GM08714 (cell line): Measurements from ENCODE around the gene SMG6.

Experiments
- H3K4me3 ChIP-seq: fragments of 200-500 bp; sonication (Bioruptor generic); 2 replicates; pipeline ENCODE4 v1.5.1; 2014; ENCODE audit warnings: mild to moderate bottlenecking, low read length, inconsistent platforms
- ZNF274 ChIP-seq: IDR thresholded peaks from 2 replicates; pipeline ENCODE4 v1.6.1; 2012; ENCODE audit warnings: mild to moderate bottlenecking, low read depth, low read length

SMG6 gene

GRCh38 chr17:2240541-2240940 is 63.0 kb downstream of the SMG6 start:
- no peak for TF ChIP-seq ZNF274
- H3K4me3 ChIP-seq = peak overlapping the region; percentile 59; the same call in 1 of the 2 replicates

- TF ChIP-seq ZNF274 = no peak
- H3K4me3 ChIP-seq = peak overlapping the region; percentile 59; the same call in 1 of the 2 replicates
These were observed 63.6 kb downstream of the SMG6 start for GRCh38 chr17:2239882-2240430.

DNA sequence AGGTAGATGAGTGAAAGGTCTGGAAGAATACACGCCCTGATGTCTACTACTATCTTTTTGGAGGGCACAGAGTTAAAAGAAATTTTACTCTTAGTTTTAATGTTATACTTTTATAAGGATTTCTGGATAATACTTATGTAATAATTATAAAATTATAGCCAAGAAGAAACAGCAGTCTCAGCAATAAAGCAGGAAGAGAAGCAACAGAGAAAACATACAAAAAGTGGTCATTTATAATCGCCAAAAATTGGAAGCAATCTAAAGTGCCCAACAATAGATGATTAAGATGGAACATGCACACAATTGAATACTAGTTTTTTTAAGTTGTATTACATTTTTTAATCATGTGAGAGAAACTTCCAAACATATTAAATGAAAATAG is 64.4 kb downstream of the SMG6 start:
- H3K4me3 ChIP-seq = no peak overlapping the region
- TF ChIP-seq ZNF274 = no peak

DNA sequence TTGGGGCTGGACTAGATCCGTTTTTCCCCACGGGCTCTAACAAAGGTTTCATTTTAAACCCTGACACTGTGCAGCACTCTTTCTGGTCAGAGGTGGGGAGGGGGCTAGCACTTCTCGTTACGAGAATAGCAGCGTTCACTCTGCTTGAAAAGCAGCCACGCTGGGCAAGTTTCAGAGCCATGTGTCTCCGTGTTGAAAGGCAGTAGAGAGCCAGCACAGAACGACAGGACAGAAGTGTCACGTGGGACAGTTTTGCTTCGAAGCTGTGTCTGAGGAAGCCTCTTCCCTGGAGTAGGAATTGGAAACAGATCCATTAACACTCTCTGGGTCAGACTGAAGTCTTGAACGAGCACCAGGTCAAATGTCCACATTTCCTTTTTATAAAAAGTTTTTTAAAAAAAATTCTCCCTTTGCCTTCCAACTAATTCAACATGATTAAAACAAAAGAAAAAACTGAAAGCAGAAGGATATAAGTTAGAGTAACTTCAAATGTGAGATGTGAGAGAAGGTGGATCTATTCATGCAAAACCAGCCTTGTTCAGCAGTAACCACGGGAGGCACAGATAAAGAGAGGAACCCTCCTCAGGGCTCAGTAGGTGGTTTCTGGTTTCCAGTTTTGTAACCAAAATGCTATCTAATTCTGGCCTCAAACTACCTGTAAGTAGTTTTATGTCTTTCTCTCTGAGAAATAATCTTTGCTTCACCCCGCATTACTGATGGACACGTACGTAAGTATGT is 65.0 kb downstream of the SMG6 start:
- no peak for TF ChIP-seq ZNF274
- H3K4me3 ChIP-seq = peak overlapping the region; percentile 10; the same call in 1 of the 2 replicates

GRCh38 chr17:2237950-2238349 is 65.6 kb downstream of the SMG6 start:
- peak overlapping the region; percentile 10; the same call in 1 of the 2 replicates for H3K4me3 ChIP-seq
- no peak for TF ChIP-seq ZNF274

DNA sequence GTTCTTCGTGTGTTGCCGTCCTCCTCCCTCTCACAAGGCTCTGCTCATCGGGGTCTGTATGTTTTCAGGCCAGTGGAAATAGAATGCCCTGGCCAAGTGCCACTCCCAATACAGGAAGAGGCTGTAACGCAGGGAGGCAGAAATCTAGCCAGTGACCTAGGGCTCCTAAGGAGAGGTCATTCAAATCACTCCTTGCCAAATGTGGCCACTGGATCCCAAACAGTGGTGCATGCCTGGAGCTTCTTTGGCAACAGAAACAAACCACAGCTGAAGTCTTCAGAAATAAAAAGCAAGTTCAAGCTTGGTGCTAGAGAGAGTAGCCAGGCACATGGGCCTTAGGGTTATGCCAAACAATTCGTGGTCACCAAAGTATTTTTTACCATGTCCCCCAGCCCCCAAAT is 66.1 kb downstream of the SMG6 start:
- no peak overlapping the region for H3K4me3 ChIP-seq
- no peak for TF ChIP-seq ZNF274

DNA sequence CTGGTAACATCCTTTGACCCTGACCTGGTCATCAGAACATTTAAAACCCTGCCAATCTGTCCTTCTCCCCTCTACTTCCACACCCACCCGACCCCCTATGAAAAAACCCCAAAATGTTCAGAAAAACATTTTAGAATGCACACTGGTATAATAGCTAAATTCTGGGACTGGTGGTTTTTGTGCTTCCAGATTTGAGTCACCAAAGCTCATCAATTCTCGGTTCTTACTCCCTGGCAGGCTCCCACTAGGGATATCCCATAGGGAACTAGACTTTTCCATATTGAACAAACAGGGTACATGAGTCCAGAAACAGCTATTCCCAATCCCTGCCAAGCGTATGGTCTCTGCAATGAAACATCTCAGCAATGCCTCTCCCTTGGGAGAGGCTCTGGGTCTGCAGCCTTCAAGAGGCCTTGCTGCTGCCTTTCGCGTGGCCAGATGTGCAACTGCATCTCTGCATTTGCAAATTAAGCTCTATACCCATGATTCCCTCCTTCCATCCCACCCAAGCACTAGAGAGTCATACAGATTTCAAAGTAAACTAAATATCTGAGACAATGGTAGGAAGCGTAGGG is 67.7 kb downstream of the SMG6 start:
- TF ChIP-seq ZNF274 = no peak
- no peak overlapping the region for H3K4me3 ChIP-seq

DNA sequence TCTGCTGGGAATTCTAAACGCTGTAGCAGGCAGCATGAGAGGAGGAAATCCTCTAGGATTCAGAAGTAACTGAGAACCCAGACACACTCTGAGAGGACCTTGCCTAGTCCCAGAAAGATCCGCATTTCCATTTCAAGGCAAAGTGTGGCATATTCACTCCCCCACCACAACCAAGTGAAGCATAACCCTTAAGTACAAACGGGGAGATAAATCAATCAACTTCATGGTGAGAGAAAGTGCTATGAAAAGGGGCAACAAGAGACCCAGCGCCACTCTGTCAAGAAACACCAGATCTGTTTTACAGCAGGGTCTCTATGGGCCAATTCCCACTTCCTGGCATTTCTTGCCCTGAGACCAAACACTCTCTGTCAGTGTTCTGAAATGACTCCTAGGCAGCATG is 68.3 kb downstream of the SMG6 start:
- no peak overlapping the region for H3K4me3 ChIP-seq
- no peak for TF ChIP-seq ZNF274

DNA sequence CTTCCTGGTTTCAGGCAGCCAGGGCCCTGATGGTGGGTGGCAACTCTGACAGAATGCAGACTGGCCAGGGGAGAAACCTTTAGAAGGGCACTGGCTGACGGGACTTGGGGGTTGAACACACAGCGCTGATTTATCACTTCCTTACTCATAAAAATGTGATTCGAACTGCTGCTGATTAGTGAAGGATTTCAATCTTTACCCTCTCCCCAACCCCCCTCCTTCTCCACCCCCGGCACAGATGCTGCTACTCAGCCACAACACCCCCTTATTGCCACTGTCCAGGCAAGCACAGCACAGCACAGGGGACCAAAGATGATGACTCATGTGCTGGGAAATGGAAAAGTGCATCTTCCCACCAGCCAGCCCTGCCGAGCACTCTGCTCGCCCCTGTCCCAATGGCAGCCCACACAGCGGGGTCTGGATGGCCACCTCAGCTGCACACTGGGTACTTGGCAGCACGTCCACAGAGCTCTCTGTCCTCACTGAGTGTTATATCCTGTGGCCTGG is 70.1 kb downstream of the SMG6 start:
- no peak for TF ChIP-seq ZNF274
- no peak overlapping the region for H3K4me3 ChIP-seq

DNA sequence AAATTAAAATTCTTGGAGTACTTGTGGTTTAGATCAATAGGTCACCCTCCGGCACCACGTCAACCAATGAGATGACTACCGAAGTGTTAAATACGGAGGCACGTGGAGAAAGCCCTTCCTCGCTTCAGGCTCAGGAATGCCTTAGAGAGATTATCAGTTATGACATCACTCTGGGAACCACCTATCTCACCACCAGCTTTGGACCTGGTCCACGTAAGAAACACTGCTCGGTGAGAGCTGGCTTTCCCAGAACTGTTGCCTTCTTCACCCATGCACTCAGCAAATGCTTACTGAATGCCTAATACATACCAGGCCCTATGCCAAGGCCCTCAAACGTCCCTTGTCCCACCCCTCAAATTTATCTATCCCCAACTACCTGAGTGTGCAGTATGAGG is 71.3 kb downstream of the SMG6 start:
- H3K4me3 ChIP-seq = no peak overlapping the region

DNA sequence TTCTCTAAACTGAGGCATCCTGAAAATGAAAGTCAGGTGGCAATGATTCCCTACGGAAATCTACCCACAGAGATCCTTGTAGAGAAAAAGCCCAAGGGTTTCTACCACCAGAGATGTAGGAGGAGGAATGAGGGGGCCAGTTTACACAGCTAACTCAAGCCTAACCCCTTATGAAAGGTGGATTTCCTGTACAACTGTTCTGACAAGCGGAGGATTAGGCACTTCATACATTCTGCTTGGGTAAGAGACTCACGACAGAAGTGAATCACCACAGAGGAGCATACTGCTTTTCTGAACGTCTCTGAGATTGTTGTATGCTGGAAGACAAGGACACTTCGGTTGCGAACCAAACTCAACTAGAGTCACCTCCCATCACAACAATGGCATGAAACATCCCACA is 72.7 kb downstream of the SMG6 start:
- H3K4me3 ChIP-seq = no peak overlapping the region
- TF ChIP-seq ZNF274 = no peak

More for the DNA sequence above, 71.3 kb downstream of the SMG6 start:
- TF ChIP-seq ZNF274 = no peak

DNA sequence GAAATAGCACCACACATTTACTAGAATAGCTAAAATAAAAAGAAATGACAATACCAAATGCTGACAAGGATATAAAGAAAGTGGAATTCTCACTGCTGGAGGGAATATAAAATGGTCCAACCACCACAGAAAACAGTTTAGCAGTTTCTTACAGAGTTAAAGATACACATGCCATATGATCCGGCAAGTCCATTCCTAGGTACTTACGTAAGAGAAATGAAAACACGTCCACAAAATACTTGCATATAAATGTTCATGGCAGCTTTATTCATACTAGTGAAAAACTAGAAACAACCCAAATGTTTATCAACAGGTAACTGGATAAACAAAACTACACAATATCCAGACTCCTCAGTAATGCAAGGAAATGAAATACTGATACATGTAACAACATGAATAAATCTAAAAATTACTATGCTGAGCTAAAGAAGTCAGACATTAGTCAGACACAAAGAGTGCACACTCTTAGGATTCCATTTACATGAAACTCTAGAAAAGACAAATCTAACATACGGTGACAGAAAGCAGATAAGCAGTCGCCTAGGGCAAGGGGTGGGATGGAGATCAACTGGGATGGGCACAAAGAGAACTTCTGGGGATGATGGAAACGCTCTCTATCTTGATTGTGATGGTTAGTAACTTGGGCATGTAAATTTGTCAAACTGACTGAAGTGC is 76.4 kb downstream of the SMG6 start:
- no peak overlapping the region for H3K4me3 ChIP-seq
- TF ChIP-seq ZNF274 = no peak

- H3K4me3 ChIP-seq = no peak overlapping the region
- no peak for TF ChIP-seq ZNF274
These were observed 80.0 kb downstream of the SMG6 start for GRCh38 chr17:2223617-2223927.

GRCh38 chr17:2222901-2223616 is 80.5 kb downstream of the SMG6 start:
- no peak for TF ChIP-seq ZNF274

More at GRCh38 chr17:2222901-2223616, 80.5 kb downstream of the SMG6 start:
- no peak overlapping the region for H3K4me3 ChIP-seq
